Renal cortex interstitium (tissue), 11 donors: ENCODE measurements around the gene RAC3. TPM values are rescaled to one million over a fixed set of nuclear protein-coding genes. Genes with fewer than 3 reads are reported as not detected.

ENCODE experiments used
- DNase-seq, 11 donors: peaks; one replicate each; pipeline ENCODE4 v3.0.0-alpha.2; 2013; ENCODE audit warnings: low read depth in 9 of 11, low spot score in 4 of 11; ENCODE audit errors: extremely low read depth in 1 of 11
- polyA plus RNA-seq, 3 donors: library from polyadenylated mRNA; unstranded; fragments of 120-200 nt; gene quantifications; one replicate each; pipeline ENCODE4 v1.2.1, GENCODE V29; 2013; ENCODE audit not compliant: insufficient read length in 3 of 3

The RAC3 gene
- polyA plus RNA-seq, 3 donors = 8.3 to 16.2 (median 11.7) TPM

- no peak for DNase-seq
Measured at GRCh38 chr17:81995463-81996231, 35.8 kb upstream of the RAC3 start.

GRCh38 chr17:81996232-81996756 is 35.2 kb upstream of the RAC3 start:
- DNase-seq = no peak

- DNase-seq = no peak
Measured at GRCh38 chr17:81996757-81997441, 34.6 kb upstream of the RAC3 start.

GRCh38 chr17:81998212-81998611 is 33.3 kb upstream of the RAC3 start:
- no peak for DNase-seq

GRCh38 chr17:81998691-81999438 is 32.6 kb upstream of the RAC3 start:
- DNase-seq = no peak

GRCh38 chr17:81999587-81999975 is 31.9 kb upstream of the RAC3 start:
- DNase-seq = no peak

DNA sequence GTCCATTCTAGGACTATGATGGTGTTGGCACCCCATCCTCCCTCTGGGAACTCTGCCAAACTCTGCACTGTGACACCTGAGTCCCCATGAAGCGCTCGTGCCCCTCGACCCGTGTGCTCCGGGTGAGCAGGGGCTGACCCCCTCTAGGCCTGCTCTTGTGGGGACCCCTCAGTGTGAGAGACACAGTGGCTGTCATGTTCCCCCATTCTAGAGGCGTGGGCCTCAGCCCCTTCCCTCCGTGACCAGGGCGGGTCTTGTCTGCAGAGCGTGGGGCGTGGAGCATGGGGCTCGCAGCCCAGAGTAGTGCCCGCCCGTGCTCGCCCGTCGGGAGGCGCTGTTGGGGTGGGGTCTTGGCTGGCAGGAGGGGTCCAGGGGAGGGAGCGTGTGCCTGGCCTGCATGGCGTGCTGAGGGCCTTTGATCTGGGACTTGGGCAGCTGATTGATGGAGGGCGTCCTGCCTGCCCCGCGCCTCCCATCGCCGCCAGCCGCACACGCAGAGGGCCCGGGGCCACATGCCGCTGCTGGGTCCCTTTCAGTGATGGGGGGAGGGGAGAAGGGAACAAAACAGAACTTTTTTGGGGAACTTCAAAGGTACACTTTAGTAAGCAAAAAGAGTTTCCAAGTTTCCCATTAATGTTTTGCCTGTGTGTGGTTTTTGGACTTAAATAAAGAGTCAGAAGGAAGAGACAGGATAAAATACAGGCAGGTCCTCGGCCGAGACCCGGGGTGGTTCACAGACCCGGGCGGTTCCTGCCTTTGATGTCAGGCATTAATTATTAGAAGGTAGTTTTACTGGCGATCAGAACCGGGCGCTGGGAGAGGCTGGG is 31.3 kb upstream of the RAC3 start:
- no peak for DNase-seq

- no peak for DNase-seq
Measured at GRCh38 chr17:82000803-82001570, 30.5 kb upstream of the RAC3 start.

DNA sequence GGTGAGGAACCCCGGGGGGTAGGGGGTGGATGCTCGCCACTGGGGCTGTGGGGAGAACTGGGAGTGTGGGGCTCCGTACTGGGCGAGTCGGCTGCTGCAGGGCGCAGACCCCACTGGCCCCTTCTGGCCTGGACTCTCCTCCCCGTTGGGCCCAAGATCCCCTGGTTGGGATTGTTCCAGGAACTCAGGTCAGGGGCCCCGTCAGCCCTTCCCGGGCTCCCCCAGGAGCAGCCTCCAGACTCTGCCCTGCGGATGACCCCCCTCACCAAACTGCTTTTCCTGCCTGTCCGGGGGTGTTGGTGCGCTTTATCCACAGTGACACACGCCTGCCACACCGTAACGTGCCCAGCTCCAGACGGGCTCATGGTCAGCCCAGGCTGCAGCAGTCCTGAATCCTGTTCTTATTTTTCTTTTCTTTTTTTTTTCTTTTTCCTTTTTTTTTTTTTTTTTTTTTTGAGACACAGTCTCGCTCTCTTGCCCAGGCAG is 29.9 kb upstream of the RAC3 start:
- DNase-seq = no peak

GRCh38 chr17:82003411-82004381 is 27.8 kb upstream of the RAC3 start:
- no peak for DNase-seq

- DNase-seq = no peak
Measured at GRCh38 chr17:82004517-82005455, 26.7 kb upstream of the RAC3 start.

DNA sequence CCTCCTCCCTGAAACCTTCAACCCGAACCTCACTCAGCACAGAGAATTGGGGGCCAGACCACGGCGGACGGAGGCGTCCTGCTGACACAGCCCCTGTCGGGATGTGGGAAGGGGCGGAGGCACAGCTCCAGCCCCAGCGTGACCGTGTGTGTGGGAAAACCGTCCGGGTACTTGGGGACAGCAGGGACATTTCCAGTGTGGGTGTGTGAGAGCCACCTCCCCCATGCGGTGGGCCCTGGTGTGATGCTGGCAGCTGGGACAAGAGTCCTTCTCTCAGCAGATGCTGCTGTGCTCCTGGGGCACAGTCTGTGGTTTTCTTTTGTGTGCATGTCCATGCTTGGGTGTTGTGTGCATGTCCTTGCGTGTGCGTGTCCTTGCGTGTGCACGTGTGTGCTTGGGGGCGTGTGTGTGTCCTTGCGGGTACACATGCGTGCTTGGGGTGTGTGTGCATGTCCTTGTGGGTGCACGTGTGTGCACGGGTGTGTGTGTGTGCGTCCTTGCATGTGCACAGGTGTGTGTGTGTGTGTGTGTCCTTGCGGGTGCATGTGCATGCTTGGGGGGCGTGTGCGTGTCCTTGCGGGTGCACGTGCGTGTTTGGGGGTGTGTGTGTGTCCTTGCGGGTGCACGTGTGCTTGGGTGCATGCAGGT is 25.7 kb upstream of the RAC3 start:
- DNase-seq = no peak

GRCh38 chr17:82006468-82007227 is 24.8 kb upstream of the RAC3 start:
- DNase-seq = no peak

- no peak for DNase-seq
Measured at GRCh38 chr17:82007228-82007494, 24.3 kb upstream of the RAC3 start.
